Upper lobe of left lung (tissue), 4 donors: ENCODE data around the gene CHADL.

Experiments used
- POLR2A ChIP-seq, 4 donors: fragments of 450-650 bp; IDR thresholded peaks; one replicate each; pipeline ENCODE4 v1.5.1; 2016 to 2017; ENCODE audit warnings: antibody characterized with exemption in 4 of 4, mild to moderate bottlenecking in 2 of 4
- POLR2AphosphoS5 ChIP-seq, 2 donors: sonication (generic); formaldehyde crosslinking; IDR thresholded peaks; one replicate each; pipeline ENCODE4 v1.5.1; 2017; ENCODE audit warnings: antibody characterized with exemption in 2 of 2
- TF ChIP-seq, protein P1 (sequence below), 6 experiments: fragments of 450-650 bp in 4 of 6; fragments of 200-600 bp in 2 of 6; sonication (generic) in 2 of 6; IDR thresholded peaks; one replicate each; pipeline ENCODE4 v1.5.1; 2016 to 2019; ENCODE audit warnings: antibody characterized with exemption in 6 of 6

DNA sequence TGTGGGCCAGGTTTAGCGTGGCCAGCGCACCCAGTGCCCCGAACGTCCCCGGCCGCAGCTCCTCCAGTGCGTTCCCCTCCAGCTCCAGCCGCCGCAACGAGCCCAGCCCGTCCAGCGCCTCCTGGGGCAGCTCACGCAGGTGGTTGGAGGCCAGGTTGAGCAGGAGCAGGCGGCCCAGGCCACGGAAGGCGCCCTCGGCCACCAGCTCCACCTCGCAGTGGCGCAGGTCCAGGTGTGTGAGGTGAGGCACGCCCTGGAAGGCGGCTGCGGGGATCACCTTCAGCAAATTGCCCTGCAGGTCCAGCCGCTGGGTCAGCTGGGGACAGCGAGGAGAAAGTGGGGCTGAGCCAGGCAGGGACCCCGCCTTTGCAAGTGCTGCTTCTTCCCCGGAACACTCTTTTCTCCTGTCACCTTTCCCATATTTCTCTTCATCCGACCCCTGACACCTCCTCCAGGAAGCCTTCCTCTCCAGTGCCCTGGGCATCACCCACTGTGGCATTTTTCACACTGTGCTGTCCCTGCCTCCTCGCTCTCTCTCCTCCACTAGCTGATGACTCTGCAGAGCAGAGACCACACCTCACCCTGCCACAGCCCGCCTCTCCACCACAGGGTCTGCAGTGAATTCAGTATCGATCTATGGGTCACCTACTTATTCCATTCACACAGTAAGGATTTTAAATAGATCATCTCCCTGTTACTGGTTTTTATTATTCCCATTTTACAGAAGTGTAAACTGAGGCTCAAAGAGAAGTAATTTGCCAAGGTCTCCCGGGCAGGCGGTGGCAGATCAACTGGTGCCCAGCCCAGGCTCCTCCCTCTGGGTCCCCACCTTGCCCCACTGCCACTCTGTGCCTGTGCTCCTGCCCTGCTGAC lies 1.9 kb downstream of the CHADL start:
- TF ChIP-seq, protein P1, sequence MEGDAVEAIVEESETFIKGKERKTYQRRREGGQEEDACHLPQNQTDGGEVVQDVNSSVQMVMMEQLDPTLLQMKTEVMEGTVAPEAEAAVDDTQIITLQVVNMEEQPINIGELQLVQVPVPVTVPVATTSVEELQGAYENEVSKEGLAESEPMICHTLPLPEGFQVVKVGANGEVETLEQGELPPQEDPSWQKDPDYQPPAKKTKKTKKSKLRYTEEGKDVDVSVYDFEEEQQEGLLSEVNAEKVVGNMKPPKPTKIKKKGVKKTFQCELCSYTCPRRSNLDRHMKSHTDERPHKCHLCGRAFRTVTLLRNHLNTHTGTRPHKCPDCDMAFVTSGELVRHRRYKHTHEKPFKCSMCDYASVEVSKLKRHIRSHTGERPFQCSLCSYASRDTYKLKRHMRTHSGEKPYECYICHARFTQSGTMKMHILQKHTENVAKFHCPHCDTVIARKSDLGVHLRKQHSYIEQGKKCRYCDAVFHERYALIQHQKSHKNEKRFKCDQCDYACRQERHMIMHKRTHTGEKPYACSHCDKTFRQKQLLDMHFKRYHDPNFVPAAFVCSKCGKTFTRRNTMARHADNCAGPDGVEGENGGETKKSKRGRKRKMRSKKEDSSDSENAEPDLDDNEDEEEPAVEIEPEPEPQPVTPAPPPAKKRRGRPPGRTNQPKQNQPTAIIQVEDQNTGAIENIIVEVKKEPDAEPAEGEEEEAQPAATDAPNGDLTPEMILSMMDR (IDR thresholded peaks at IDR 0.05): no peak
- TF ChIP-seq POLR2AphosphoS5 (IDR thresholded peaks at IDR 0.05): no peak
- TF ChIP-seq POLR2A (IDR thresholded peaks at IDR 0.05): no peak
